Endometrial microvascular endothelial cells (primary cell): Measurements from ENCODE around the gene CDH26. TPM values are rescaled to one million over a fixed set of nuclear protein-coding genes. Genes with fewer than 3 reads are reported as not detected.
"Not testable (repeated sequence)": the region's sequence is repeated elsewhere in the genome, so short reads cannot be mapped to it uniquely, and the experiment has no call there.

Experiments used
- in situ Hi-C: cut with HindIII; loops from 2 replicates; pipeline ENCODE4 v1.10.0; 2017; ENCODE audit warnings: low sequenced_read_pairs, low pct_unique_long_range_greater_than_20kb; ENCODE audit errors: inconsistent ontology term
- total RNA-seq: library from RNA; depleted of rRNA; stranded (reverse); fragments of >200 nt; gene quantifications from one replicate; pipeline ENCODE4 v1.2.3, GENCODE V29; 2015; ENCODE audit errors: inconsistent ontology term

CDH26 gene
- total RNA-seq, 1 donor from 2014 or later = 0.65 TPM

DNA sequence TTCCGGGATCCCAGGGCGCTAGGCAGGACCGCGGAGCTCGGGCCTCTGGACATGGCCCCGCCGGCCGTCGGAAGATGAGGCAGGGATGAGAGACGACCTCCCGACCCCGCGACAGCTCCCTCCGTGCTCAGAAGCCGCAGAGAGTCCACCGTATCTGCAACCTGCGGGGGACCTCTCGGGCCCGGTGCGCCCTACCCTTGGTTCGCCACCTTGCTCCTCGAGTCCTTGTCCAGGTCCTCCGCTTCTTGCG lies 18.4 kb upstream of the CDH26 start:
- in situ Hi-C loops = no loop called here

DNA sequence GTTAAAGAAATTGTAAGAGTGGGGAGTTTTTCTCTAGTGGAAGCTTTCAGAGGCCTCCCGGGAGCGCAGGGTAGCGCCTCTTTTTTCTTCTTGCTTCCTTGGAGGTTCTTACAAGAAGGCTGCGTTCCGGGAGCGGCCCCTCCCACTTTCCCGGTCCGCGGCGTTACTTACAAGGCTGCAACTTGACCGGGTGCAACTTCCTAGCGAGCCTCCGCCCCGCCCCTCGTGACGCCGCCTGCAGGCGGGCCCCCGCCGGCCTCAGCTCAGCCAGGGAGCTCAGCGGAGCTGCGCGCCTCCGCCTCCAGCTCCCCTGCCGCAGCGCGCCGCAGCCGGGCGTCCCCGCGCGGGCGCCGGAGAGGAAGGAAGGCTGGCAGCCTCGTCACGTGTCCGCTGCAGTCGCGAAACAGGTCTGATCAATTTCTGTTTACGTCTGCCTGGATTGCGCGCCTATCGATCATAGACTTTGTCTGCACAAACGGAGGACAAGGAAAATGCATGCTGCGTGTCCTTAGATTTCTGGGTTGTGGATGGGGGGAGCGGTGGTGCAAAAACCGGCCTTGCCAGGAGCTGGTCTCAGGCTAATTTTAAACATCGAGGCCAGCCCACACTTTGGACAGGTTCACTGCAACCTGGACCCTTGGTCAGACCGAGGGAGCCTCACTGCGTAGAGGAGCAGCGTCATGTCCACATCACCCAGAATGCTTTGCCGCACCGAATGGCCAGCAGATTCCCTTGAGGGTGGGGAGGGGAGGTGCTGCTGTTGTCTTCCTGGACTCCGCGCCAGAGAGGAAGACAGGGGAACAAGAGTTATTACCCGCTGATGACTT lies 17.9 kb upstream of the CDH26 start, which contains the start of the genes FAM217B and PPP1R3D:
FAM217B (plus strand) TSS at position 261 of the 827 bp plus-strand sequence. CDS start 3,555 bp downstream, outside the sequence.
PPP1R3D (minus strand) TSS at position 177 of the 827 bp plus-strand sequence. CDS start 374 bp downstream, outside the sequence.
- in situ Hi-C loops = no loop called here

- in situ Hi-C loops = no loop called here
These were observed 17.3 kb upstream of the CDH26 start for GRCh38 chr20:59940956-59941294.

GRCh38 chr20:59942245-59942644 lies 16.0 kb upstream of the CDH26 start:
- in situ Hi-C loops = no loop called here

- in situ Hi-C loops = no loop called here
These were observed 13.5 kb upstream of the CDH26 start for GRCh38 chr20:59944726-59945125.

DNA sequence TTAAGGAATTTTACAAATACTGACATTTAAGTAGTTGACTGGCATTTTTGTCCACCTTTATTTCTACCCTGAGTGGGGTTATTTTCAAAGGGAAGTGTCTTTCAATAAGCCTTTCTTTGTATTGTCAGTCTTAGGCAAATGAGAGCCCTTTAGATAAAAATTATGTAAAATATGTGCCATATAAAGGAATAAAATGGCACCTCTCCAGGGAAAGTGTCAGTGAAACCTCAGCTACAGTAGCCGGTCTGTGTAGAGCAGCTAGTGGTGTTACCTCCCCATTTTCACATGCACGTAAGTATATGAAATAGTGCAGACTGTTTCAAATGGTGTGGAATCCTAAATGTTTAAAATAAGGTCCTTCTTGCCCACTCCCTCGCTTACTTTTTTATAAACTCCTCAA lies 13.0 kb upstream of the CDH26 start:
- in situ Hi-C loops = no loop called here

GRCh38 chr20:59945731-59946130 lies 12.5 kb upstream of the CDH26 start:
- in situ Hi-C loops = no loop called here

- in situ Hi-C loops = no loop called here
These were observed 10.8 kb upstream of the CDH26 start for GRCh38 chr20:59947376-59947775.

- in situ Hi-C loops = no loop called here
These were observed 10.0 kb upstream of the CDH26 start for GRCh38 chr20:59948212-59948611.

- in situ Hi-C loops = no loop called here
These were observed 9.1 kb upstream of the CDH26 start for GRCh38 chr20:59948828-59949720.

GRCh38 chr20:59949911-59950310 lies 8.3 kb upstream of the CDH26 start:
- in situ Hi-C loops = no loop called here

GRCh38 chr20:59954718-59955117 lies 3.5 kb upstream of the CDH26 start:
- in situ Hi-C loops = no loop called here

DNA sequence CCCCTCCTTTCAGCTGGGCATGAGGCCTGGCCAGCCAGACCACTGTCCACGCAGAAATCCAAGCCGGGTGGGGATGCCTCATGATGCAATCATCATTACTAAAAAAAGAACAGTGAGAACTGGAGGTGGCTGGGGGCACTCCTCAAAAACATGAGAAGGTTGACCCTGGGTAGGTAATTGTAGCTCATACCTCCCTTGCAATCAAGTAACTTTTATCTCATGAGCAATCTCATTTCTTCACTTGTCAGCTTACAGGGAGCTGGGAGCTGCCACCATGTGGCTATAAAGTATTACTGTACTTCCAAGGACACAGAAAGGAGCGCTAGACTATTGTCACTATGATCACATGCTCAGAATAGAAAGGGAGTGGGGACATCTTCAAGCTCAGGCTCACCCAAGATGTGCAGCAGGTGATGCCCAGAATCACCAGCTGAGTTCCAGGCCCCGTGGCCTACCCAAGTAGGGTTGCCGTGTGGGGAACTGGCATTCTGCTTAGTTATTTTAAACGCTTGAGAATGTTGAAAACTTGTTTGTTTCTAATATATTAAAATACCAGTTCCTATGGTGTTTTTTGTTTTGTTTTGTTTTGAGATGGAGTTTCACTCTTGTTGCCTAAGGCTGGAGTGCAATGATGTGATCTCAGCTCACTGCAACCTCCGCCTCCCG lies 3.0 kb upstream of the CDH26 start:
- in situ Hi-C loops = no loop called here

GRCh38 chr20:59957568-59957967 lies 655 bp upstream of the CDH26 start:
- in situ Hi-C loops = not testable (repeated sequence)

DNA sequence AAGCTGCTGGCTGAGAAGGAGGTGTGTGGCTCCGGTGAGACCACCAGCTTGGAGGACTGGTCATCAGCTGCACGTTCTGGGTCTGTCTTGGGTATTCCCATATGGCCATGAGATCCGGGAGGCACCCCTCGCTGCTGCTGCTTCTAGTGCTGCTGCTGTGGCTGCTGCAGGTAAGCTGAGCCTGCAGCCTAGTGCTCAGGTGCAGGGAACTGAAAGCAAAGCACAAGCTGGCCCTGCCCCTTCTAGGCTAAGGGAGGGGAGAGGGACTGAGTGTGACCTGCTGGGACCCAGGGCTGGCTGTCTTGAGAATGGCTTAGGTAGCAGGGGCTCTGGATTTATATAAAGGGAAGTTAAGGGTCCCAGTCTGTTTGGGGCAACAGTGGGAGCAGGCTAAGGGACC lies 403 bp downstream of the CDH26 start:
- in situ Hi-C loops = no loop called here

- in situ Hi-C loops = no loop called here
These were observed 3.2 kb downstream of the CDH26 start for GRCh38 chr20:59961423-59961822.

- in situ Hi-C loops = no loop called here
These were observed 3.9 kb downstream of the CDH26 start for GRCh38 chr20:59962155-59962554.

GRCh38 chr20:59966428-59966827 lies 8.2 kb downstream of the CDH26 start:
- in situ Hi-C loops = no loop called here

DNA sequence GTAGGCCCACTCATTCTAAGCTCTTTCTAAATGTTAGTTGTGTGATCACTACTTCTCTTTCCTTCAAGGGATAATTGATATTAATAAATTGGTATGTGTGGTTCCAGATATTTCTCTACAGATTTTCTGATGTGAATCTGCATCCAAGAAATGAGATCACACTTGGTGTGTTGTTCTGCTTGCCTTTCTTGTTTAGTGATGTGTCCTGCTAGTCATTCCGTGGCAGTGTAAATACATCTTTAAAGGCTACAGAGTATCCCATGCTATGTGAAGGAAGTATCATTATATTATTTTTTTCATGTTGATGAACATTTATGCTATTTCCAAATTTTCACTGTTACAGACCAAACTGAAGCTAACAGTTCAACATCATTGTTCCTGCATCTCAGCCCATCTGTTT lies 13.2 kb downstream of the CDH26 start:
- in situ Hi-C loops = no loop called here
